ENCODE results near the gene STK26. TPM values are rescaled to one million over a fixed set of nuclear protein-coding genes. Genes with fewer than 3 reads are reported as not detected.
A peak's percentile ranks its signal among the peaks of the same experiment; 100 is the strongest.

STK26 gene
- total RNA-seq (10 to 100 TPM in 1 of 7 donors, 1 to 10 TPM in 6; 2.5 to 11.6 (median 3.2) TPM), polyA plus RNA-seq (1 to 10 TPM; 1.9 to 5.1 TPM)
- long read RNA-seq, donor 1 = 0 reads
- long read RNA-seq, donor 2, partial matches to known transcripts = 0 of 4 reads
- long read RNA-seq, donor 2, other reads (novel, unspliced or antisense) = 0 of 4 reads
- long read RNA-seq, donor 3, partial matches to known transcripts = 0 of 2 reads
- long read RNA-seq, donor 3, other reads (novel, unspliced or antisense) = 0 of 2 reads

- DNase-seq = peak; percentile 45 to 68 (median 57)
- H3K27ac ChIP-seq = peak within 1 kb of the TSS; percentile 5 to 21
- no peaks in the 10 kb centered on the region for H3K9me3 ChIP-seq
- TF ChIP-seq POLR2A (IDR thresholded peaks at IDR 0.05) = peak; percentile 25
- TF ChIP-seq, protein P1, sequence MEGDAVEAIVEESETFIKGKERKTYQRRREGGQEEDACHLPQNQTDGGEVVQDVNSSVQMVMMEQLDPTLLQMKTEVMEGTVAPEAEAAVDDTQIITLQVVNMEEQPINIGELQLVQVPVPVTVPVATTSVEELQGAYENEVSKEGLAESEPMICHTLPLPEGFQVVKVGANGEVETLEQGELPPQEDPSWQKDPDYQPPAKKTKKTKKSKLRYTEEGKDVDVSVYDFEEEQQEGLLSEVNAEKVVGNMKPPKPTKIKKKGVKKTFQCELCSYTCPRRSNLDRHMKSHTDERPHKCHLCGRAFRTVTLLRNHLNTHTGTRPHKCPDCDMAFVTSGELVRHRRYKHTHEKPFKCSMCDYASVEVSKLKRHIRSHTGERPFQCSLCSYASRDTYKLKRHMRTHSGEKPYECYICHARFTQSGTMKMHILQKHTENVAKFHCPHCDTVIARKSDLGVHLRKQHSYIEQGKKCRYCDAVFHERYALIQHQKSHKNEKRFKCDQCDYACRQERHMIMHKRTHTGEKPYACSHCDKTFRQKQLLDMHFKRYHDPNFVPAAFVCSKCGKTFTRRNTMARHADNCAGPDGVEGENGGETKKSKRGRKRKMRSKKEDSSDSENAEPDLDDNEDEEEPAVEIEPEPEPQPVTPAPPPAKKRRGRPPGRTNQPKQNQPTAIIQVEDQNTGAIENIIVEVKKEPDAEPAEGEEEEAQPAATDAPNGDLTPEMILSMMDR (IDR thresholded peaks at IDR 0.05) = no peak
- intact Hi-C loops (cut with DNase I) = no loop called here
- H3K36me3 ChIP-seq = no peaks in the 10 kb centered on the region
- H3K4me3 ChIP-seq = peak within 1 kb of the TSS; percentile 45
- WGBS, 3 donors = 24 to 40% (median 32%) methylated on average over 53 to 73 of the region's 73 CpGs
- no peaks in the 10 kb centered on the region for H3K27me3 ChIP-seq
- peaks cover 3% of the 10 kb centered on the region for H3K4me1 ChIP-seq (ENCODE audit: insufficient read depth)
Measured at GRCh38 chrX:132022967-132023895, at the start of gene STK26. TSS of gene STK26 (plus strand) at chrX:132023302. CDS start at chrX:132023618, 316 bp downstream.

- intact Hi-C loops (cut with DNase I) = no loop called here
- Histone ChIP-seq H3K4me1 (ENCODE audit: insufficient read depth) (no peaks in the 10 kb centered on the region), H3K27ac (no peak overlapping the region), H3K36me3 (no peaks in the 10 kb centered on the region), H3K4me3 (no peak overlapping the region), H3K27me3 (no peaks in the 10 kb centered on the region), H3K9me3 (no peaks in the 10 kb centered on the region)
- no peak for DNase-seq
- 37 to 50% (median 48%) methylated on average over 2 of the region's 2 CpGs for WGBS, 3 donors
- TF ChIP-seq POLR2A (IDR thresholded peaks at IDR 0.05) = no peak
Measured at GRCh38 chrX:131975851-131976250, 47.3 kb upstream of the STK26 start.

GRCh38 chrX:131977619-131978018 is 45.5 kb upstream of the STK26 start:
- Histone ChIP-seq H3K4me3 (no peak overlapping the region), H3K9me3 (no peaks in the 10 kb centered on the region), H3K27me3 (no peaks in the 10 kb centered on the region), H3K4me1 (ENCODE audit: insufficient read depth) (no peaks in the 10 kb centered on the region), H3K36me3 (no peaks in the 10 kb centered on the region), H3K27ac (no peak overlapping the region)
- TF ChIP-seq EP300 (IDR thresholded peaks at IDR 0.05) (no peak), POLR2A (IDR thresholded peaks at IDR 0.05) (no peak)
- TF ChIP-seq, protein P1 (IDR thresholded peaks at IDR 0.05) = no peak
- 57 to 66% (median 64%) methylated on average over 3 of the region's 3 CpGs for WGBS, 3 donors
- intact Hi-C loops (cut with DNase I) = no loop called here
- DNase-seq = no peak

DNA sequence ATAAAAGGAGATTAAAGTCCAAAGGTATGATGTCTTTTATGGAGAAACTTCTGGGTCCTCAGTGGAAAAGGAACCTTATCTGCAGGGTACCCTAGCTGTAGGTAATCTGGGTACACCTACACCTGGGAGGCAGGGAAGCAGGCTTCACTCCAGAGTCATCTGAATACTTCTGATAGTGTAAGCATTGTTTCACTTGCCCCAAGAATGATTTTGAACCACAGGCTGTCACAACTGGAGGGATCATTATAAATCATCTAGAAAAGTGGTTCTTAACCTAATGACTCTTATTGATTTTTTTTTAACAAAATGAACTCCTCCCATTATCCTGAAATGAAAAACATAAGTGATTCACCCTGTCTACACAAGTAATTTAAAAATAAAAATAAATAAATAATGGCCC is 44.0 kb upstream of the STK26 start:
- Histone ChIP-seq H3K4me1 (ENCODE audit: insufficient read depth) (no peaks in the 10 kb centered on the region), H3K27ac (no peak overlapping the region), H3K27me3 (no peaks in the 10 kb centered on the region), H3K9me3 (no peaks in the 10 kb centered on the region), H3K36me3 (no peaks in the 10 kb centered on the region), H3K4me3 (no peak overlapping the region)
- intact Hi-C loops (cut with DNase I) = no loop called here
- TF ChIP-seq, protein P1 (IDR thresholded peaks at IDR 0.05) = no peak
- TF ChIP-seq EP300 (IDR thresholded peaks at IDR 0.05) = no peak
- TF ChIP-seq POLR2A (IDR thresholded peaks at IDR 0.05) = no peak
- DNase-seq = no peak

Measured in ovary (tissue), 10 donors.